GM12872 (cell line): ENCODE measurements around the gene AACS.

Experiments
- CTCF ChIP-seq: IDR thresholded peaks from 3 replicates; pipeline ENCODE4 v1.5.1; 2011; ENCODE audit warnings: low read depth, mild to moderate bottlenecking, low read length, moderate library complexity; ENCODE audit not compliant: insufficient read depth

AACS gene

GRCh38 chr12:125065021-125065918 is at the start of gene AACS:
Gene AACS (plus strand): TSS chr12:125065435. CDS start chr12:125065585, 150 bp downstream.
- TF ChIP-seq CTCF, result no peak

GRCh38 chr12:125015680-125016310 is 49.4 kb upstream of the AACS start:
- no peak for TF ChIP-seq CTCF

- TF ChIP-seq CTCF, result no peak
Observed at GRCh38 chr12:125017801-125018200, 47.4 kb upstream of the AACS start.

- no peak for TF ChIP-seq CTCF
Observed at GRCh38 chr12:125018356-125018755, 46.9 kb upstream of the AACS start.

GRCh38 chr12:125021096-125021495 is 44.1 kb upstream of the AACS start:
- no peak for TF ChIP-seq CTCF

- no peak for TF ChIP-seq CTCF
Observed at GRCh38 chr12:125021771-125022170, 43.5 kb upstream of the AACS start.

- TF ChIP-seq CTCF, result no peak
Observed at GRCh38 chr12:125023065-125023464, 42.2 kb upstream of the AACS start.
